Endodermal cell (in vitro differentiated cells): Measurements from ENCODE around the gene SVOPL. TPM values are rescaled to one million over a fixed set of nuclear protein-coding genes. Genes with fewer than 3 reads are reported as not detected.

Experiments used
- DNase-seq: peaks from one replicate; pipeline ENCODE4 v3.0.0-alpha.2; 2017
- H3K27ac ChIP-seq: 2 replicates; pipeline ENCODE4 v1.5.1; 2013; ENCODE audit warnings: mild to moderate bottlenecking, low read depth, low read length, moderate library complexity
- H3K27me3 ChIP-seq: 2 replicates; pipeline ENCODE4 v1.6.1; 2013; ENCODE audit warnings: mild to moderate bottlenecking, low read length, moderate library complexity; ENCODE audit not compliant: insufficient read depth, control insufficient read depth, poor library complexity, severe bottlenecking
- H3K36me3 ChIP-seq: 2 replicates; pipeline ENCODE4 v1.7.0; 2013; ENCODE audit warnings: mild to moderate bottlenecking, low read length, moderate library complexity; ENCODE audit not compliant: control insufficient read depth, insufficient read depth
- H3K4me1 ChIP-seq: one replicate; pipeline ENCODE4 v1.7.0; 2013; ENCODE audit warnings: low read length; ENCODE audit not compliant: control insufficient read depth, insufficient read depth
- H3K4me3 ChIP-seq: 2 replicates; pipeline ENCODE4 v1.5.1; 2013; ENCODE audit warnings: mild to moderate bottlenecking, low read length, moderate library complexity
- H3K9ac ChIP-seq: 2 replicates; pipeline ENCODE4 v1.6.1; 2013; ENCODE audit warnings: mild to moderate bottlenecking, low read length, moderate library complexity; ENCODE audit not compliant: poor library complexity, severe bottlenecking; ENCODE audit errors: extremely low read depth
- H3K9me3 ChIP-seq: 2 replicates; pipeline ENCODE4 v1.6.1; 2013; ENCODE audit warnings: mild to moderate bottlenecking, low read length, moderate library complexity; ENCODE audit not compliant: control insufficient read depth
- H3K27ac Mint-ChIP-seq: 2 replicates; pipeline ENCODE4 v1.8.0; 2020; ENCODE audit warnings: mixed read lengths
- H3K27me3 Mint-ChIP-seq: 2 replicates; pipeline ENCODE4 v1.8.0; 2021; ENCODE audit warnings: mild to moderate bottlenecking, mixed read lengths; ENCODE audit not compliant: insufficient read depth
- H3K36me3 Mint-ChIP-seq: 2 replicates; pipeline ENCODE4 v1.8.0; 2020; ENCODE audit warnings: low read depth, mixed read lengths
- H3K4me1 Mint-ChIP-seq: 2 replicates; pipeline ENCODE4 v1.8.0; 2020; ENCODE audit warnings: mixed read lengths
- H3K4me3 Mint-ChIP-seq: 2 replicates; pipeline ENCODE4 v1.8.0; 2020; ENCODE audit warnings: mild to moderate bottlenecking, moderate library complexity, mixed read lengths
- H3K9me3 Mint-ChIP-seq: 2 replicates; pipeline ENCODE4 v1.8.0; 2020; ENCODE audit warnings: mild to moderate bottlenecking, mixed read lengths
- CTCF ChIP-seq: fragments of 200-600 bp; sonication (generic); conservative IDR thresholded peaks from 2 replicates; pipeline ENCODE4 v1.5.0; 2021; ENCODE audit warnings: antibody characterized with exemption, mild to moderate bottlenecking
- WGBS, 2 experiments: methylation state at CpG; one replicate each; pipeline versions ENCODE4 v1.1.5 to v1.1.7; 2013; ENCODE audit warnings: missing lambda C conversion rate in 2 of 2, mixed read lengths in 1 of 2; ENCODE audit not compliant: insufficient coverage in 1 of 2, insufficient read length in 1 of 2; 5-methylcytosine and 5-hydroxymethylcytosine counted together
- total RNA-seq, 2 donors: library from RNA; stranded (reverse); fragmentation: NEBNext Ultra II Directional in 1 of 2; extraction: Animal tissue kit (Norgen Biotek cat#: 25700) in 1 of 2; gene quantifications; 2 replicates in 1 of 2; 3 replicates in 1 of 2; pipeline ENCODE4 v1.2.1, GENCODE V29; 2021

SVOPL gene
- total RNA-seq, 2 donors from 2014 or later, result 0.86 to 0.95 TPM

GRCh38 chr7:138603549-138604318, 97.4 kb downstream of the SVOPL start:
- Mint-ChIP-seq H3K27ac (no peak overlapping the region), H3K4me3 (no peak overlapping the region), H3K4me1 (peaks cover 1% of the 10 kb centered on the region), H3K9me3 (peaks cover 9% of the 10 kb centered on the region), H3K27me3 (no peaks in the 10 kb centered on the region), H3K36me3 (no peaks in the 10 kb centered on the region)
- H3K4me1 ChIP-seq, result no peaks in the 10 kb centered on the region
- H3K27me3 ChIP-seq, result no peaks in the 10 kb centered on the region
- H3K9me3 ChIP-seq, result peaks cover 19% of the 10 kb centered on the region
- H3K4me3 ChIP-seq, result no peak overlapping the region
- TF ChIP-seq CTCF, result no peak
- H3K27ac ChIP-seq, result no peak overlapping the region
- no peak for DNase-seq
- no peaks in the 10 kb centered on the region for H3K36me3 ChIP-seq
- 92 to 93% methylated on average over 5 to 8 of the region's 8 CpGs for WGBS, 2 experiments
- no peak overlapping the region for H3K9ac ChIP-seq

GRCh38 chr7:138602451-138602850, 98.7 kb downstream of the SVOPL start:
- no peak overlapping the region for H3K4me3 ChIP-seq
- WGBS, 2 experiments, result 80 to 85% methylated on average over 1 of the region's 1 CpG
- no peak overlapping the region for H3K27ac ChIP-seq
- H3K36me3 ChIP-seq, result no peaks in the 10 kb centered on the region
- no peaks in the 10 kb centered on the region for H3K27me3 ChIP-seq
- no peak overlapping the region for H3K9ac ChIP-seq
- no peak overlapping the region for H3K4me3 Mint-ChIP-seq
- no peak for TF ChIP-seq CTCF
- H3K27me3 Mint-ChIP-seq, result no peaks in the 10 kb centered on the region
- no peaks in the 10 kb centered on the region for H3K36me3 Mint-ChIP-seq
- peaks cover 9% of the 10 kb centered on the region for H3K9me3 Mint-ChIP-seq
- peaks cover 19% of the 10 kb centered on the region for H3K9me3 ChIP-seq
- peaks cover 1% of the 10 kb centered on the region for H3K4me1 Mint-ChIP-seq
- no peak overlapping the region for H3K27ac Mint-ChIP-seq
- H3K4me1 ChIP-seq, result no peaks in the 10 kb centered on the region
- no peak for DNase-seq

- H3K27ac ChIP-seq, result no peak overlapping the region
- Mint-ChIP-seq H3K36me3 (no peaks in the 10 kb centered on the region), H3K9me3 (no peaks in the 10 kb centered on the region), H3K4me1 (no peaks in the 10 kb centered on the region), H3K27ac (no peak overlapping the region), H3K4me3 (no peak overlapping the region), H3K27me3 (no peaks in the 10 kb centered on the region)
- no peaks in the 10 kb centered on the region for H3K4me1 ChIP-seq
- no peaks in the 10 kb centered on the region for H3K9me3 ChIP-seq
- no peak for DNase-seq
- no peak overlapping the region for H3K9ac ChIP-seq
- no peaks in the 10 kb centered on the region for H3K36me3 ChIP-seq
- H3K4me3 ChIP-seq, result no peak overlapping the region
- no peaks in the 10 kb centered on the region for H3K27me3 ChIP-seq
- no peak for TF ChIP-seq CTCF
- WGBS, 2 experiments, result 87 to 100% methylated on average over 1 to 2 of the region's 2 CpGs
Measured at GRCh38 chr7:138595454-138595853, 105.7 kb downstream of the SVOPL start.
